Stomach smooth muscle (tissue), 2 donors: ENCODE results near the gene LAP3.

Experiments
- H3K27ac ChIP-seq: one replicate; pipeline ENCODE4 v1.7.0; 2013; ENCODE audit warnings: mild to moderate bottlenecking, low read length, inconsistent platforms
- H3K27me3 ChIP-seq, 2 donors: one replicate each; pipeline ENCODE4 v1.7.0; 2013; ENCODE audit warnings: low read length in 2 of 2; ENCODE audit not compliant: insufficient read depth in 2 of 2, control insufficient read depth in 1 of 2
- H3K36me3 ChIP-seq, 2 donors: one replicate each; pipeline ENCODE4 v1.7.0; 2013; ENCODE audit warnings: low read length in 2 of 2; ENCODE audit not compliant: control insufficient read depth in 2 of 2, insufficient read depth in 2 of 2
- H3K4me1 ChIP-seq: one replicate; pipeline ENCODE4 v1.7.0; 2013; ENCODE audit warnings: low read length; ENCODE audit not compliant: control insufficient read depth, insufficient read depth
- H3K4me3 ChIP-seq, 2 donors: one replicate each; pipeline ENCODE4 v1.7.0; 2013; ENCODE audit warnings: low read length in 2 of 2
- H3K9ac ChIP-seq, 2 donors: one replicate each; pipeline ENCODE4 v1.7.0; 2013; ENCODE audit warnings: low read length in 2 of 2, mild to moderate bottlenecking in 1 of 2
- H3K9me3 ChIP-seq, 2 donors: one replicate each; pipeline ENCODE4 v1.7.0; 2013; ENCODE audit warnings: low read length in 2 of 2; ENCODE audit not compliant: control insufficient read depth in 2 of 2
- donor health status: healthy.
- donor health status: Pancreatic carcinoma.

LAP3 gene

GRCh38 chr4:17546222-17546621 is 30.8 kb upstream of the LAP3 start:
- Histone ChIP-seq H3K27ac (no peak overlapping the region), H3K27me3 (no peaks in the 10 kb centered on the region), H3K4me3 (no peak overlapping the region), H3K36me3 (no peaks in the 10 kb centered on the region), H3K9me3 (no peaks in the 10 kb centered on the region), H3K4me1 (no peaks in the 10 kb centered on the region), H3K9ac (no peak overlapping the region)

GRCh38 chr4:17546678-17547077 is 30.3 kb upstream of the LAP3 start:
- no peaks in the 10 kb centered on the region for H3K27me3 ChIP-seq
- H3K27ac ChIP-seq = no peak overlapping the region
- no peak overlapping the region for H3K4me3 ChIP-seq
- no peaks in the 10 kb centered on the region for H3K36me3 ChIP-seq
- H3K9ac ChIP-seq = no peak overlapping the region
- no peaks in the 10 kb centered on the region for H3K9me3 ChIP-seq
- no peaks in the 10 kb centered on the region for H3K4me1 ChIP-seq

GRCh38 chr4:17550549-17550948 is 26.4 kb upstream of the LAP3 start:
- Histone ChIP-seq H3K9ac (no peak overlapping the region), H3K9me3 (no peaks in the 10 kb centered on the region), H3K4me3 (no peak overlapping the region), H3K36me3 (no peaks in the 10 kb centered on the region), H3K27me3 (peaks cover 0 to 4% of the 10 kb centered on the region in 2 donors), H3K27ac (no peak overlapping the region), H3K4me1 (no peaks in the 10 kb centered on the region)

- Histone ChIP-seq H3K36me3 (no peaks in the 10 kb centered on the region), H3K4me3 (no peak overlapping the region), H3K27me3 (peaks cover 0 to 4% of the 10 kb centered on the region in 2 donors), H3K27ac (no peak overlapping the region), H3K9ac (no peak overlapping the region), H3K4me1 (no peaks in the 10 kb centered on the region), H3K9me3 (no peaks in the 10 kb centered on the region)
Measured at GRCh38 chr4:17552427-17552826, 24.6 kb upstream of the LAP3 start.

- Histone ChIP-seq H3K9ac (no peak overlapping the region), H3K9me3 (no peaks in the 10 kb centered on the region), H3K27ac (no peak overlapping the region), H3K36me3 (no peaks in the 10 kb centered on the region), H3K4me1 (no peaks in the 10 kb centered on the region), H3K27me3 (peaks cover 0 to 4% of the 10 kb centered on the region in 2 donors), H3K4me3 (no peak overlapping the region)
Measured at GRCh38 chr4:17554568-17554967, 22.4 kb upstream of the LAP3 start.

GRCh38 chr4:17556498-17556897 is 20.5 kb upstream of the LAP3 start:
- peaks cover 0 to 4% of the 10 kb centered on the region in 2 donors for H3K27me3 ChIP-seq
- no peak overlapping the region for H3K9ac ChIP-seq
- no peaks in the 10 kb centered on the region for H3K4me1 ChIP-seq
- no peak overlapping the region for H3K27ac ChIP-seq
- H3K36me3 ChIP-seq = no peaks in the 10 kb centered on the region
- no peak overlapping the region for H3K4me3 ChIP-seq
- no peaks in the 10 kb centered on the region for H3K9me3 ChIP-seq

GRCh38 chr4:17557880-17558279 is 19.1 kb upstream of the LAP3 start:
- no peak overlapping the region for H3K4me3 ChIP-seq
- H3K27ac ChIP-seq = no peak overlapping the region
- H3K9ac ChIP-seq = no peak overlapping the region
- no peaks in the 10 kb centered on the region for H3K36me3 ChIP-seq
- H3K9me3 ChIP-seq = no peaks in the 10 kb centered on the region
- H3K27me3 ChIP-seq = no peaks in the 10 kb centered on the region
- no peaks in the 10 kb centered on the region for H3K4me1 ChIP-seq

GRCh38 chr4:17558941-17559708 is 17.9 kb upstream of the LAP3 start:
- Histone ChIP-seq H3K27me3 (no peaks in the 10 kb centered on the region), H3K27ac (no peak overlapping the region), H3K4me1 (no peaks in the 10 kb centered on the region), H3K4me3 (no peak overlapping the region), H3K9ac (no peak overlapping the region), H3K36me3 (no peaks in the 10 kb centered on the region), H3K9me3 (no peaks in the 10 kb centered on the region)

GRCh38 chr4:17559709-17560048 is 17.3 kb upstream of the LAP3 start:
- no peaks in the 10 kb centered on the region for H3K27me3 ChIP-seq
- H3K4me3 ChIP-seq = no peak overlapping the region
- no peaks in the 10 kb centered on the region for H3K4me1 ChIP-seq
- no peak overlapping the region for H3K27ac ChIP-seq
- H3K36me3 ChIP-seq = no peaks in the 10 kb centered on the region
- H3K9ac ChIP-seq = no peak overlapping the region
- no peaks in the 10 kb centered on the region for H3K9me3 ChIP-seq

- no peak overlapping the region for H3K4me3 ChIP-seq
- H3K27ac ChIP-seq = no peak overlapping the region
- H3K4me1 ChIP-seq = no peaks in the 10 kb centered on the region
- no peaks in the 10 kb centered on the region for H3K27me3 ChIP-seq
- H3K9me3 ChIP-seq = no peaks in the 10 kb centered on the region
- H3K9ac ChIP-seq = no peak overlapping the region
- H3K36me3 ChIP-seq = no peaks in the 10 kb centered on the region
Measured at GRCh38 chr4:17560065-17560673, 16.8 kb upstream of the LAP3 start.

- Histone ChIP-seq H3K27me3 (no peaks in the 10 kb centered on the region), H3K4me1 (no peaks in the 10 kb centered on the region), H3K9ac (no peak overlapping the region), H3K9me3 (no peaks in the 10 kb centered on the region), H3K36me3 (no peaks in the 10 kb centered on the region), H3K27ac (no peak overlapping the region), H3K4me3 (no peak overlapping the region)
Measured at GRCh38 chr4:17561195-17561909, 15.6 kb upstream of the LAP3 start.
